IMR-90 (cell line): Measurements from ENCODE around the gene CANT1. TPM values are rescaled to one million over a fixed set of nuclear protein-coding genes. Genes with fewer than 3 reads are reported as not detected.

Source experiments
- ATAC-seq: fragments of 200-7000 bp; cut with Tn5 transposase; 2 replicates; pipeline ENCODE4 v1.9.1; 2020; ENCODE audit warnings: low read depth, mild to moderate bottlenecking, moderate library complexity
- BruUV-seq: library from RNA; stranded (reverse); fragments of 400-500 nt; replicated peaks from 2 replicates; lab custom pipeline; 2021; lab: Mats Ljungman, UMichigan
- CTCF ChIA-PET: fragments of 300-600 bp; formaldehyde crosslinking; extraction: SDS; loops from one replicate; lab custom pipeline; 2021; ENCODE audit warnings: antibody characterized with exemption; lab: Yijun Ruan, JAX
- POLR2A ChIA-PET: fragments of 300-600 bp; sonication (Branson Sonifier 250); formaldehyde crosslinking; loops from one replicate; lab custom pipeline; 2022; ENCODE audit warnings: antibody characterized with exemption; ENCODE audit not compliant: unreplicated experiment; lab: Charles Lee
- DNase-seq: peaks from one replicate; pipeline ENCODE4 v3.0.0; 2013
- H2AFZ ChIP-seq: replicated peaks from 2 replicates; pipeline ENCODE3; 2013; ENCODE audit warnings: low read length, mild to moderate bottlenecking; ENCODE audit not compliant: poor library complexity
- H2AK5ac ChIP-seq: 2 replicates; pipeline ENCODE4 v1.6.1; 2013; ENCODE audit warnings: low read depth, low read length, inconsistent platforms
- H2AK9ac ChIP-seq: replicated peaks from 2 replicates; pipeline ENCODE3; 2013; ENCODE audit warnings: mild to moderate bottlenecking, low read depth, low read length, moderate library complexity; ENCODE audit not compliant: poor library complexity
- H2BK120ac ChIP-seq: 2 replicates; pipeline ENCODE4 v1.6.1; 2013; ENCODE audit warnings: low read depth, low read length, inconsistent platforms
- H2BK15ac ChIP-seq: 3 replicates; pipeline ENCODE4 v1.6.1; 2013; ENCODE audit warnings: low read depth, low read length, inconsistent platforms
- H2BK20ac ChIP-seq: 2 replicates; pipeline ENCODE4 v1.6.1; 2013; ENCODE audit warnings: low read depth, mild to moderate bottlenecking, inconsistent platforms, low read length, moderate library complexity
- H2BK5ac ChIP-seq: 2 replicates; pipeline ENCODE4 v1.6.1; 2013; ENCODE audit warnings: mild to moderate bottlenecking, low read depth, low read length, inconsistent platforms; ENCODE audit not compliant: poor library complexity, severe bottlenecking
- H3K14ac ChIP-seq: replicated peaks from 2 replicates; pipeline ENCODE4 v1.6.1; 2013; ENCODE audit warnings: low read depth, low read length, inconsistent platforms
- H3K18ac ChIP-seq: 2 replicates; pipeline ENCODE4 v1.6.1; 2013; ENCODE audit warnings: low read depth, low read length, control low read depth
- H3K23ac ChIP-seq: 2 replicates; pipeline ENCODE4 v1.6.1; 2013; ENCODE audit warnings: low read depth, low read length, inconsistent platforms
- H3K27ac ChIP-seq: 2 replicates; pipeline ENCODE4 v1.5.1; 2013; ENCODE audit warnings: mild to moderate bottlenecking, control low read depth, low read length; ENCODE audit not compliant: insufficient read depth
- H3K27me3 ChIP-seq: 2 replicates; pipeline ENCODE4 v1.6.1; 2013; ENCODE audit warnings: low read length; ENCODE audit not compliant: control insufficient read depth, insufficient read depth
- H3K36me3 ChIP-seq: 2 replicates; pipeline ENCODE4 v1.6.1; 2013; ENCODE audit warnings: low read length, mixed read lengths; ENCODE audit not compliant: control insufficient read depth, insufficient read depth
- H3K4ac ChIP-seq: 2 replicates; pipeline ENCODE4 v1.6.1; 2013; ENCODE audit warnings: low read depth, low read length, inconsistent platforms
- H3K4me1 ChIP-seq: 2 replicates; pipeline ENCODE4 v1.6.1; 2013; ENCODE audit warnings: low read length, mixed read lengths; ENCODE audit not compliant: control insufficient read depth, insufficient read depth
- H3K4me2 ChIP-seq: 2 replicates; pipeline ENCODE4 v1.6.1; 2013; ENCODE audit warnings: low read depth, mild to moderate bottlenecking, control low read depth, low read length, moderate library complexity
- H3K4me3 ChIP-seq: 2 replicates; pipeline ENCODE4 v1.5.1; 2013; ENCODE audit warnings: low read depth, mild to moderate bottlenecking, control low read depth, low read length, moderate library complexity; ENCODE audit not compliant: insufficient read depth
- H3K56ac ChIP-seq: 2 replicates; pipeline ENCODE4 v1.6.1; 2013; ENCODE audit warnings: low read length, inconsistent platforms; ENCODE audit not compliant: insufficient read depth; ENCODE audit errors: extremely low read depth
- H3K79me1 ChIP-seq, 2 experiments: 2 replicates each; pipeline ENCODE4 v1.6.1; 2013; ENCODE audit warnings: low read length in 2 of 2, inconsistent platforms in 1 of 2, low read depth in 1 of 2
- H3K9ac ChIP-seq: 2 replicates; pipeline ENCODE4 v1.6.1; 2013; ENCODE audit warnings: low read depth, low read length, control low read depth
- H3K9me1 ChIP-seq: 2 replicates; pipeline ENCODE4 v1.6.1; 2013; ENCODE audit warnings: low read length, inconsistent platforms; ENCODE audit not compliant: insufficient read depth
- H3K9me3 ChIP-seq: 2 replicates; pipeline ENCODE4 v1.6.1; 2013; ENCODE audit warnings: low read length; ENCODE audit not compliant: control insufficient read depth, insufficient read depth
- H4K20me1 ChIP-seq: 2 replicates; pipeline ENCODE4 v1.6.1; 2013; ENCODE audit warnings: low read length, inconsistent platforms; ENCODE audit not compliant: insufficient read depth
- H4K5ac ChIP-seq: 2 replicates; pipeline ENCODE4 v1.6.1; 2013; ENCODE audit warnings: mild to moderate bottlenecking, low read depth, low read length, control low read depth
- H4K8ac ChIP-seq, 2 experiments: 2 replicates each; pipeline ENCODE4 v1.6.1; 2013; ENCODE audit warnings: low read depth in 2 of 2, low read length in 2 of 2, control low read depth in 1 of 2, inconsistent platforms in 1 of 2
- H4K91ac ChIP-seq: 2 replicates; pipeline ENCODE4 v1.6.1; 2013; ENCODE audit warnings: low read depth, low read length, inconsistent platforms; ENCODE audit not compliant: insufficient read depth
- BHLHE40 ChIP-seq: fragments of 150-350 bp; IDR thresholded peaks from 2 replicates; pipeline ENCODE4 v1.6.1; 2016; ENCODE audit warnings: mild to moderate bottlenecking, low read depth, low read length
- CEBPB ChIP-seq: IDR thresholded peaks from 2 replicates; pipeline ENCODE4 v1.6.1; 2012; ENCODE audit warnings: low read depth, low read length, improper control_type of control experiment
- CHD1 ChIP-seq: IDR thresholded peaks from 2 replicates; pipeline ENCODE4 v1.6.1; 2012; ENCODE audit warnings: low read depth, low read length, improper control_type of control experiment
- CTCF ChIP-seq: conservative IDR thresholded peaks from 2 replicates; pipeline ENCODE4 v1.5.1; 2012; ENCODE audit warnings: mild to moderate bottlenecking, low read depth, low read length, improper control_type of control experiment
- FOS ChIP-seq: fragments of 150-350 bp; IDR thresholded peaks from 2 replicates; pipeline ENCODE4 v1.6.1; 2016; ENCODE audit warnings: low read depth, low read length
- MAZ ChIP-seq: IDR thresholded peaks from 2 replicates; pipeline ENCODE4 v1.6.1; 2012; ENCODE audit warnings: low read depth, mild to moderate bottlenecking, low read length, improper control_type of control experiment, moderate library complexity, borderline replicate concordance
- MXI1 ChIP-seq: IDR thresholded peaks from 2 replicates; pipeline ENCODE4 v1.6.1; 2012; ENCODE audit warnings: low read depth, mild to moderate bottlenecking, low read length, moderate library complexity, borderline replicate concordance
- NFE2L2 ChIP-seq: fragments of 150-350 bp; IDR thresholded peaks from 2 replicates; pipeline ENCODE4 v1.6.1; 2016; ENCODE audit warnings: low read depth, mild to moderate bottlenecking, low read length
- POLR2A ChIP-seq: IDR thresholded peaks from 2 replicates; pipeline ENCODE4 v1.6.1; 2012; ENCODE audit warnings: mild to moderate bottlenecking, low read depth, low read length
- RAD21 ChIP-seq: IDR thresholded peaks from 2 replicates; pipeline ENCODE4 v1.6.1; 2012; ENCODE audit warnings: low read length, improper control_type of control experiment
- RCOR1 ChIP-seq: IDR thresholded peaks from 2 replicates; pipeline ENCODE4 v1.6.1; 2012; ENCODE audit warnings: mild to moderate bottlenecking, low read length, improper control_type of control experiment; ENCODE audit not compliant: insufficient replicate concordance
- RFX5 ChIP-seq: IDR thresholded peaks from 2 replicates; pipeline ENCODE4 v1.8.0; 2012; ENCODE audit warnings: low read depth, mild to moderate bottlenecking, low read length, moderate library complexity
- SMC3 ChIP-seq: fragments of 150-350 bp; IDR thresholded peaks from 2 replicates; pipeline ENCODE4 v1.6.1; 2016; ENCODE audit warnings: low read depth, mild to moderate bottlenecking, antibody characterized with exemption, low read length, moderate library complexity
- WGBS, 2 experiments: methylation state at CpG; one replicate each; pipeline versions ENCODE4 v1.1.5 to v1.1.7; 2013; ENCODE audit warnings: missing lambda C conversion rate in 2 of 2; ENCODE audit not compliant: insufficient read length in 1 of 2; ENCODE audit errors: extremely low coverage in 2 of 2; 5-methylcytosine and 5-hydroxymethylcytosine counted together
- dilution Hi-C: fragments of 300-500 bp; cut with HindIII; formaldehyde crosslinking; loops from one replicate; pipeline ENCODE4 v1.14.3; 2018; ENCODE audit warnings: low sequenced_read_pairs; ENCODE audit not compliant: unreplicated experiment
- in situ Hi-C: fragments of 300-500 bp; cut with MboI; formaldehyde crosslinking; loops from 3 replicates; pipeline ENCODE4 v1.14.3; 2019; ENCODE audit warnings: low sequenced_read_pairs, inconsistent platforms, mixed read lengths
- intact Hi-C: fragments of 100-400 bp; cut with micrococcal nuclease; formaldehyde crosslinking; loops from 2 replicates; pipeline ENCODE4 v1.10.0; 2022
- polyA plus RNA-seq, 3 experiments: library from polyadenylated mRNA; depleted of rRNA; stranded (reverse); fragments of >200 nt; gene quantifications; 2 replicates each; pipeline ENCODE4 v1.2.3, GENCODE V29; 2012; ENCODE audit warnings: low replicate concordance in 1 of 3
- total RNA-seq: library from RNA; depleted of rRNA; stranded (reverse); fragments of >200 nt; gene quantifications from 2 replicates; pipeline ENCODE4 v1.2.3, GENCODE V29; 2012
- TF ChIP-seq, protein P1 (sequence below): fragments of 150-350 bp; IDR thresholded peaks from 2 replicates; pipeline ENCODE4 v1.6.1; 2017; ENCODE audit warnings: mild to moderate bottlenecking, antibody characterized with exemption, low read length, low read depth
- TF ChIP-seq, protein P2 (sequence below): fragments of 150-350 bp; IDR thresholded peaks from 2 replicates; pipeline ENCODE4 v1.6.1; 2016; ENCODE audit warnings: low read depth, mild to moderate bottlenecking, low read length, moderate library complexity, borderline replicate concordance

The CANT1 gene
- total and polyA plus RNA-seq, 2 of the 4 experiments (the other 2 are of a cell fraction) = 51.8 to 73.4 TPM

DNA sequence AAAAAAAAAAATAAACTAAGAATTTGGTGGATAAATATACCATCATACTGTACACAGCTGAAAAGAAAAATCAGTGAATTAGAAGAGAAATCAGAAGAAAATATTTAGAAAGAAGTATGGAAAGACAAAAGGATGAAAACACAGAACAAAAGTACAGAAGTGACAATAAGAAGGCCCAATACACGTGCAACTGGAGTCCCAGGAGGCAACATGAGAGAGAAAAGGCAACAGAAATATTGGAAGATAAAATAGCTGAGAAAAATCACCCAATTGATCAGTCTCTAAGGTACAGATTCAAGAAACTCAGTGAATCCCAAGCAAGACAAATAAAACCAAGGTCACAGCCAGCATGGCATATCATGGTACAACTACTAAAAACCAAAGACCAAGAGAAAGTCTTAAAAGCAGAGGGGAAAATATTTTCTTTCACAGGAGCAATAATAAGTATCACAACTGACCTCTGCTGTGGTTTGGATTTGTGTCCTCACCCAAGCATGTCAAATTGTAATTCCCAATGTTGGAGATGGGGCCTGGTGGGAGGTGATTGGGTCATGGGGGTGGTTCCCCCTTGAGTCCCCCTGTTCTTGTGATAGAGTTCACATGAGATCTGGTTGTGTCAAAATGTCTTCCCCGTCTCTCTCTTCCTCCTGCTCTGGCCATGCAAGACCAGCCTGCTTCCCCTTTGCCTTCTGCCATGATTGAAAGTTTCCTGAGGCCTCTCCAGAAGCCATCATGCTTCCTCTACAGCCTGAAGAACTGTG is 44.8 kb upstream of the CANT1 start:
- Histone ChIP-seq H3K27me3 (no peaks in the 10 kb centered on the region), H3K4ac (no peak overlapping the region), H2AFZ (no peak overlapping the region), H2BK120ac (no peak overlapping the region), H3K27ac (no peak overlapping the region), H4K8ac (no peak overlapping the region), H4K5ac (no peak overlapping the region), H2AK9ac (no peak overlapping the region), H3K36me3 (no peaks in the 10 kb centered on the region), H3K23ac (no peak overlapping the region), H3K18ac (no peak overlapping the region), H2BK20ac (no peak overlapping the region), H2BK15ac (no peak overlapping the region), H3K14ac (no peak overlapping the region), H3K9me3 (peaks cover 2% of the 10 kb centered on the region; the same call in 1 of the 2 replicates), H4K91ac (no peak overlapping the region), H2BK5ac (no peak overlapping the region), H3K56ac (no peak overlapping the region), H3K79me1 (no peaks in the 10 kb centered on the region), H3K9me1 (peaks cover 7% of the 10 kb centered on the region; the same call in 1 of the 2 replicates), H3K4me2 (no peak overlapping the region), H3K4me1 (no peaks in the 10 kb centered on the region), H3K4me3 (no peak overlapping the region), H3K9ac (no peak overlapping the region), H4K20me1 (no peaks in the 10 kb centered on the region; the same call in 1 of the 2 replicates), H2AK5ac (no peak overlapping the region)
- no peak for ATAC-seq
- dilution Hi-C loops = no loop called here
- BruUV-seq = no TSS peak
- in situ Hi-C loops = no loop called here
- no CpG with 5 or more reads among the region's 2 CpGs for WGBS, 2 experiments
- ChIA-PET CTCF (interaction anchor here (1.2 to 1.4 kb wide), 2 partner anchors 9 to 11 kb away, joined by 4 to 5 read pairs; no protein-coding TSS in a partner anchor), POLR2A (no interaction called here)
- DNase-seq = no peak
- intact Hi-C loops = no loop called here
- TF ChIP-seq RFX5 = no peak
- no peak for TF ChIP-seq RCOR1
- no peak for TF ChIP-seq SMC3
- TF ChIP-seq CHD1 = no peak
- TF ChIP-seq, protein P1, sequence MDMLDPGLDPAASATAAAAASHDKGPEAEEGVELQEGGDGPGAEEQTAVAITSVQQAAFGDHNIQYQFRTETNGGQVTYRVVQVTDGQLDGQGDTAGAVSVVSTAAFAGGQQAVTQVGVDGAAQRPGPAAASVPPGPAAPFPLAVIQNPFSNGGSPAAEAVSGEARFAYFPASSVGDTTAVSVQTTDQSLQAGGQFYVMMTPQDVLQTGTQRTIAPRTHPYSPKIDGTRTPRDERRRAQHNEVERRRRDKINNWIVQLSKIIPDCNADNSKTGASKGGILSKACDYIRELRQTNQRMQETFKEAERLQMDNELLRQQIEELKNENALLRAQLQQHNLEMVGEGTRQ = no peak
- TF ChIP-seq, protein P2, sequence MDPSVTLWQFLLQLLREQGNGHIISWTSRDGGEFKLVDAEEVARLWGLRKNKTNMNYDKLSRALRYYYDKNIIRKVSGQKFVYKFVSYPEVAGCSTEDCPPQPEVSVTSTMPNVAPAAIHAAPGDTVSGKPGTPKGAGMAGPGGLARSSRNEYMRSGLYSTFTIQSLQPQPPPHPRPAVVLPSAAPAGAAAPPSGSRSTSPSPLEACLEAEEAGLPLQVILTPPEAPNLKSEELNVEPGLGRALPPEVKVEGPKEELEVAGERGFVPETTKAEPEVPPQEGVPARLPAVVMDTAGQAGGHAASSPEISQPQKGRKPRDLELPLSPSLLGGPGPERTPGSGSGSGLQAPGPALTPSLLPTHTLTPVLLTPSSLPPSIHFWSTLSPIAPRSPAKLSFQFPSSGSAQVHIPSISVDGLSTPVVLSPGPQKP = no peak
- no peak for TF ChIP-seq BHLHE40
- no peak for TF ChIP-seq CEBPB
- TF ChIP-seq RAD21 = no peak
- TF ChIP-seq MXI1 = no peak
- no peak for TF ChIP-seq FOS
- no peak for TF ChIP-seq CTCF
- TF ChIP-seq MAZ = no peak
- TF ChIP-seq NFE2L2 = no peak
- TF ChIP-seq POLR2A = no peak
